ENCODE results near the gene FANCI.

Gene FANCI

GRCh38 chr15:89356634-89357298 lies 113.0 kb downstream of the FANCI start:
- Histone ChIP-seq H3K36me3 (ENCODE audit: control insufficient read depth, insufficient read depth, low read length) (no peaks in the 10 kb centered on the region), H3K4me3 (replicated peaks; ENCODE audit: low read depth, low read length) (no peak overlapping the region), H3K27me3 (replicated peaks; ENCODE audit: control insufficient read depth, insufficient read depth, low read length) (peaks cover 12% of the 10 kb centered on the region; the same call in 1 of the 2 replicates)
- DNase-seq (ENCODE audit: extremely low read depth, insufficient read length): no peak
- peak; percentile 70 for TF ChIP-seq CTCF (IDR thresholded peaks at IDR 0.05; ENCODE audit: insufficient read depth, low read length, poor library complexity, severe bottlenecking)

- no peak for TF ChIP-seq CTCF (IDR thresholded peaks at IDR 0.05; ENCODE audit: insufficient read depth, low read length, poor library complexity, severe bottlenecking)
- Histone ChIP-seq H3K4me3 (replicated peaks; ENCODE audit: low read depth, low read length) (peak overlapping the region; percentile 57; the same call in 1 of the 2 replicates), H3K27me3 (replicated peaks; ENCODE audit: control insufficient read depth, insufficient read depth, low read length) (peaks cover 15% of the 10 kb centered on the region), H3K36me3 (ENCODE audit: control insufficient read depth, insufficient read depth, low read length) (no peaks in the 10 kb centered on the region)
- no peak for DNase-seq (ENCODE audit: extremely low read depth, insufficient read length)
Observed at GRCh38 chr15:89358435-89358754, 114.6 kb downstream of the FANCI start.

- Histone ChIP-seq H3K27me3 (replicated peaks; ENCODE audit: control insufficient read depth, insufficient read depth, low read length) (peaks cover 15% of the 10 kb centered on the region), H3K36me3 (ENCODE audit: control insufficient read depth, insufficient read depth, low read length) (no peaks in the 10 kb centered on the region), H3K4me3 (replicated peaks; ENCODE audit: low read depth, low read length) (peak overlapping the region; percentile 57)
- peak; percentile 88 for DNase-seq (ENCODE audit: extremely low read depth, insufficient read length)
- peak; percentile 92 for TF ChIP-seq CTCF (IDR thresholded peaks at IDR 0.05; ENCODE audit: insufficient read depth, low read length, poor library complexity, severe bottlenecking)
Observed at GRCh38 chr15:89358755-89359439, 115.1 kb downstream of the FANCI start.

GRCh38 chr15:89359471-89360293 lies 115.9 kb downstream of the FANCI start:
- Histone ChIP-seq H3K27me3 (replicated peaks; ENCODE audit: control insufficient read depth, insufficient read depth, low read length) (peaks cover 15% of the 10 kb centered on the region), H3K4me3 (replicated peaks; ENCODE audit: low read depth, low read length) (no peak overlapping the region), H3K36me3 (ENCODE audit: control insufficient read depth, insufficient read depth, low read length) (no peaks in the 10 kb centered on the region)
- TF ChIP-seq CTCF (IDR thresholded peaks at IDR 0.05; ENCODE audit: insufficient read depth, low read length, poor library complexity, severe bottlenecking): no peak
- no peak for DNase-seq (ENCODE audit: extremely low read depth, insufficient read length)

- peaks cover 15% of the 10 kb centered on the region for H3K27me3 ChIP-seq (replicated peaks; ENCODE audit: control insufficient read depth, insufficient read depth, low read length)
- TF ChIP-seq CTCF (IDR thresholded peaks at IDR 0.05; ENCODE audit: insufficient read depth, low read length, poor library complexity, severe bottlenecking): no peak
Observed at GRCh38 chr15:89360294-89360971, 116.7 kb downstream of the FANCI start.

More at GRCh38 chr15:89360294-89360971, 116.7 kb downstream of the FANCI start:
- no peak overlapping the region for H3K4me3 ChIP-seq (replicated peaks; ENCODE audit: low read depth, low read length)
- H3K36me3 ChIP-seq (ENCODE audit: control insufficient read depth, insufficient read depth, low read length): no peaks in the 10 kb centered on the region
- DNase-seq (ENCODE audit: extremely low read depth, insufficient read length): no peak
